Activated CD4-positive, alpha-beta T cell treated with anti-CD3 and anti-CD28 coated beads for 24 hours (primary cell): Measurements from ENCODE around the gene TTC21A.

ENCODE experiments used
- DNase-seq, 2 donors: peaks; one replicate each; pipeline ENCODE4 v3.0.0-alpha.2; 2020; ENCODE audit warnings: low read depth in 2 of 2

TTC21A gene

DNA sequence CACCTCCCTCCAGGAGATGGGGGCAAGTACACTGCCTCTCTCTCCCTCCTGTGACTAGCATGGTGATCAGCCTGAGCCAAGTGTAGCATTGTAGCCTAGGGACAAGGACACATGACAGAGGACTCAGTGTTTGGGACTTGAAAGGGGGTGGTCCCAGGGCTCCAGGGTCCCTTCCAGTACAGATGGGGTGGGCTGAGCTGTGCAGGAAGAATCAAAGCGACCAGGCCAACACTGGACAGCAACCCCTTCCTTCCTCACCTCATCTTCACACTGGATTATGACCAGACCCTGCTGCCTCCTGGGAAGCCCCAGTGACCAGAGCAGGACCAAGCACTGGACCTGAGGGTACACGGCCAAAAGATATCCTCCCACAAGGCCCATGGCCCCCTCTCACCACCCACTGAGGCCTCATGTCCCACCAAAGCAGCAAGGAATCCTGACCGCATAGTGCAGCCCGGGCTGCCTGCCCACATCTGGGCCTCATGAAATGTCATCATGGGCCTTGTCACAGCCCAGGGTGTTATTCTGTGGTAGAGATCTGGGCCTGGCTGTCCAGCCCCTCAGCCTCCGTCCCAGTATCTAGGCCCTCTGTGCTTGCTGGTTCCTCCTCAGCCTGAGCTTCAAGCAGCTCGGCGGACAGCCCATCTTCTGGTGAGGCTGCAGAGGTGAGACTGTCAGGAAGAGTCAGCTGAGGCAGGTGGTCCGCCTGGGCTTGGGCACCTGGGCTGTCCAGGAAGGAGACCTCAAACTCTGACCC lies 9.6 kb upstream of the TTC21A start:
- DNase-seq, result no peak

DNA sequence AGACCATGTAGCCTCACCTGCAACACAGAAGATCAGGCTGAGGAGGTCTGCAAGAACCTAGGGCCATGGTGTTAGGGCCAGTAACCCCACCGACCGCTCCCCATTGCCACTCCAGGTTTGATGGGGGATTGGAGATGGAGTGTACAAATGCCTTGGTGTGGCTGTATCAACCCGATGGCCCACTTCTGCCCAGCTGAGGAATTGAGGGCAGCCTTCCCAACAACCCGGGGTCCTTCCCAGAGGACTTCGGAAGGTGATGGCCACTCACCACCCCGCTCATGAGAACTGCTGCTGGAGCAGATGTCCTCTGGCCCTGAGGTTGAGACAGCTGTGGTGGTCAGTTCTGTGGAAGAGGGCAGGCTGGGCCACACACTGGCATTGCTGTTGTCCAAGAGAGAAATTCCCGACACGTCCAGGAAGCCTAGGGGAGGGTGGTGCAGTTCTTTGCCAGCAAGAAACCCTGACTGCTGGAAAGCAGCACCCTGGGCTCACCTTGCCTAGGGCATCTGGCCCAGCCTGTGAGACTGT lies 8.9 kb upstream of the TTC21A start:
- DNase-seq, result no peak

DNA sequence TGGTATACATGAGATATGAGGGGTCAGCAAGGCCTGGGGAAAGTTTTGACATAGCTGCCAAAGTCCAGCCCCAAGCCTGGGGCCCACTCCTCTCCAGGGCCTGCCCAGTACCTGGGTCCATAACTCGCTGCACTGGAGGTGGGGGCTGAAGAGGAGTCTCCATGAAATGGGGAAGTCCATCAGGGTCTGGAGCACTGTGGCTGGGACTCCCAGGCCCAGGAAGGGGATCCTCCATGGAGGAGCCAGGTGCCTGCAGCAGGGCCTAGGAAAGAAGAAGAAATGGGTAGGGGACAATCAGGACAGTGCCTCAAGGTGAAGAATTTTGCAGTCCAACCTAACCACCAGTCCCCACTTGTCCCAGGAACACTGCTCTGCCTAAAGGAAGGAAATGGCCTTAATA lies 8.2 kb upstream of the TTC21A start:
- no peak for DNase-seq

DNA sequence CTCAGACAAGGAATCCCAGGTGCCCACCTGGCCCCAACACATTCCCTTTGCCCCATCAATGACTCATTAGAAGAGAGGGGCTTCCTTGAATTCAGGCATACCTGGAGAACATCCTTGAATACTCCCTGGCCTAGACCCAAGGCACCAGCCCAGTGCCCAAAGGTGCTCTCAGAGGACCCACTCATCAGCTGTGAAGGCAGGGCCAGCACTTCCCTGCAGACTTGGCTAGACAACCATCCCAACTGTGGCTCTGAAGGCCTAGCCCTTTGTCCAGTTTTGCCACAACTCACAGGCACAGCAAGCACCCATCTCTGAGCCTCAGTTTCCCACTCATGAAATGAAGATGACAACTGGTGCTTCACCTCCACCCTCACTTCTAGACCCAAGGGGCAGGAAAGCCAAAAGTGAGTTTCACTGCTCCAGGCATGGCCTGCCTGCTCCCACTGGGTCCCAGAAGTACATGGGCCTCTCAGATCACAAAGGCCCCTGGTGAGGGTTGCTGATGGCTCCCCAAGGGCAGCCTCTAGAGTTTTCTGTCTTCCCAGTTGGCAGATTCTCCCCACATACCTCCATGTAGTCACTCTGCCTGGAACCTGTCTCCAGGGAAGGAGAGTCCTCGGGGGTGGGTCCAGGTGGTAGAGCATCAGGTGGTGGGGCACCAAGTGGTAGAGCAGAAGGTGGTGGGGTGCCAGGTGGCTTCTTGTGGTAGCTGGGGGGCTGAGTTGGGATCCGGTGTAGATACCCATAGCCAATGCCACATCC lies 7.6 kb upstream of the TTC21A start:
- DNase-seq, result no peak

DNA sequence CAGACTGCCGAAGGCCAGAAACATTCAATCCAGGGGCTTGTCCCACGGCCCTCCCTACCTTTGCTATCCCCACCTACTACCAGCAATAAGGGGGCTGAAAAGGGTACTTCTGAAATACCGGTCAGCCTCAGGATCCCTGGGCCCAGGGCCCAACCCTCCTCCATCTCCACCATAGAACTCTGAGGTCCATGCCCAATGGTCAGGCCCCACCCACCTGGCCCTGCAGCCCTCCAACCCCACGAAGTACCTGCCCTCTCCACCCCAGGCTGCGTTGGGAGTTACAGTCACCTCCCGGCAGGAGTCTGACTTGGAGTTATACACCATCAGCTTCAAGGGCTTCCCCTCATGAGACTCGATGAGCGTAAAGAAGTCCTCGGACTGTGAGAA lies 7.0 kb upstream of the TTC21A start:
- no peak for DNase-seq

DNA sequence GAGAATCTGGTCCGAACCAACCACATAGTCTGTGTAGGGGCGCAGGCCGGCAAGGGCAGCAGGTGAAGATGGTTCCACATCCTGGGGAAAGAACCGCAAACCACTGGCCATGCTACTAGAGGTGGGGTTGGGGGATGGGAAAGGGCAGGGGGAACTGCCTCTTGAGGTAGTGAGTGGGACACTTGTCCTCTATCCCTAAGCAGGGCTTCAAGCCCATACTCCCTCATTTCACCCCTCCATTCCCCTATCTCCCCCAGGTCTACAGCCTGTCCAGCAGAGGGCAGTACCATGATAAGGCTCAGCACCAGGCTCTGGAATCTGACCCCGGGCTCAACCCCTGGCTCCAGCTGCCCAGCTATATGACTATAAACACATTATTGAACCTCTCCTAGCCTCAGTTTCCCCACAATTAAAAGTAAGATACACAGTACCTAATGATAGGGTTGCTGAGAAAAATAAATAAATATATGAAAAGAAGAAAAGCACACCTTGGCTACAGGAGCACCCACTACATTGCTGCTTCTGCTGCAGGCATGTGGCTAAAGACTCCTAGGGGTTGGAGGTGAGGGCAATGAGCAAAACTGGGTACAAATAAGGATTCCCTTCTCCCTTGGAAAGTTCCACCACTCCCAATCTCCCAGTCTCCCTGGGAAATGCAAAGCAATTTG lies 6.3 kb upstream of the TTC21A start:
- DNase-seq, result peak in 1 of 2 donors; percentile 36

DNA sequence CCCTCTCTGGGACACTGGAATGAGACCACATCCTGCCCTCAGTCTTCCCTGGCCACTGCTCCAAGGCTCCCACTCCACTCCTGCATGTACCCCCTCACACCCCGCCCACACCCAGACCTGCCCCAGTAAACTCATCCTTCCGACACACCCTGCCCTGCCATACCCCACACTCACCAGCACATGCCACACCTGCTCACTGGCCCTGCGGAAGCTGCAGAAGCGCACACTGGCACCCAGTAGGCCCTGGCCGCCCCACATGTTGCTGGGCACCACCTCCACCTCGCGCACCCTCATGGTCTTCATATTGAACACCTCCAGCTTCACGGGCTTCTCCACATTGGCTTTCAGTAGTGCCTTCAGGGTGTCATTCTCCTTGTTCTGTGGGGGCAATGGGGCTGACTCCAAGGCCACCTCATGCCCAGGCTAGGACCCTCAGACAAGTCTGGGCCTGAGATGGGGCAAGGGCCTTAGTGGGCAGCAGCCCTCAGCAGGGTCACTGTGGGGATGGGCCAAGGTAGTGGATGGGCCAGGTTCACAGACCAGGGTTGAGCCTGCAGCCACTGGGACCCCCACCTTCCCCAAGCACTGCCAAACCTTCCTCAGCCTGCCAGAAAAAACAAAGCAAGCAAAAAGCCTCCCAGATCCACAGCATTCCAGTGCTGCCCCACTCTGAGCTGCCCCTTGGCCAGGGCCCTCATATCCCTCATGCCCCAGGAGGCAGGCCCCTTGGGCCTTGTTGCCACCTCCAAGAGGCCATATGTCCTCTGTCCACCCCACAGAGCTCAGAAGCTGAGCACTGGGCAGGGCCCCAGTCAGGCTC lies 4.8 kb upstream of the TTC21A start:
- no peak for DNase-seq

DNA sequence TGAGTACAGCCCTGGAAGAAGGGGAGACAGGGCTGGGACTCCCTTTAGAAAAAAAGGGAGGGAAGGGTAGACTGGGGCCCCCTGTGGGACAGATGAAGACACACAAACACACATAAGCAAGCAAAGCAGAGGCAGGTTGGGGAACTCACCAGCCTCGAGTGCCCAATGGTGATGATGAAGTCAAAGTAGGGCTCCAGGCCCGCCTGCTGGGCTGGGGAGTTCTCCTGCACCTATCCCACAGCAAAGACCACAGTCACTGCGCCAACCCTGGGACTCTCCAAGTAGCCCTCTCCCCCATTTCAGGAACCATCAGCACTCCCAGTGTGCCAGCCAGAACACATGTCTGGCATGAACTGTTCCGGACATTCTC lies 4.2 kb upstream of the TTC21A start:
- DNase-seq, result no peak

DNA sequence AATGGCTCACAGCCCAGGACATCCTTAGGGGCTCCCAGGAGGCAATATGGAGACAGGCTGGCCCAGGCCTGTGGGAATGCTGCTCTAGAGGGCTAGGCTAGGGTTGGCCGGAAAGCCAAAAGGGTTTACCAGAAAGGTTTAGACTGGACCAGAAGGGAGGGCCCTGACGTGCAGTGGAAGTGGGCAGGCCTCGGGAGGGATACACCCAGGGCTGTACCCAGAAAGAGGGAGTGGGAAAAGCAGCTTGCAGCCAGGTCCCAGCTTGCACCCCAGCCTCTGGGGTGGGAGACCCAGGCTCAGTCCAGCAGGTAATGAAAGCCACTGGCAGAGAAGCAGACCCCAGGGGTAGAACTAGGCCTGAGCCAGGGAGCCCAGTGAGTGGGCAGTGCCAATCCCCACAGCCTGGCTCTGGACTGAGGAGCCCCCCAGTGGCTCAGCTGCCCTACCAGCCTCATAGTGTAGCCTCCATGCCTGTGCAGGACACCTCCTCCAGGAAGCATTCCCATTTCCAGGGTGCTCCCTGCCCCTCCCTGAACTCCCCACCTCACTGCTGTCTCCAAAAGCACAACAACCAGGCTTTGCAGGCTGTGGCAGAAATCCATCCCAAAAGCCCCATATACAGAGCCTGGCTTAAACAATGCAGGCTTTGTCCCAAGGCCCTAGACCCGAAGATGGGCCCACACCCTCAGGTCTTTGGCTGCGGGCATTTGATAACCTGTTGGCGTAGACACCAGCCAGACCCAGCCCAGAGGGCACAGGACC lies 3.5 kb upstream of the TTC21A start:
- no peak for DNase-seq

DNA sequence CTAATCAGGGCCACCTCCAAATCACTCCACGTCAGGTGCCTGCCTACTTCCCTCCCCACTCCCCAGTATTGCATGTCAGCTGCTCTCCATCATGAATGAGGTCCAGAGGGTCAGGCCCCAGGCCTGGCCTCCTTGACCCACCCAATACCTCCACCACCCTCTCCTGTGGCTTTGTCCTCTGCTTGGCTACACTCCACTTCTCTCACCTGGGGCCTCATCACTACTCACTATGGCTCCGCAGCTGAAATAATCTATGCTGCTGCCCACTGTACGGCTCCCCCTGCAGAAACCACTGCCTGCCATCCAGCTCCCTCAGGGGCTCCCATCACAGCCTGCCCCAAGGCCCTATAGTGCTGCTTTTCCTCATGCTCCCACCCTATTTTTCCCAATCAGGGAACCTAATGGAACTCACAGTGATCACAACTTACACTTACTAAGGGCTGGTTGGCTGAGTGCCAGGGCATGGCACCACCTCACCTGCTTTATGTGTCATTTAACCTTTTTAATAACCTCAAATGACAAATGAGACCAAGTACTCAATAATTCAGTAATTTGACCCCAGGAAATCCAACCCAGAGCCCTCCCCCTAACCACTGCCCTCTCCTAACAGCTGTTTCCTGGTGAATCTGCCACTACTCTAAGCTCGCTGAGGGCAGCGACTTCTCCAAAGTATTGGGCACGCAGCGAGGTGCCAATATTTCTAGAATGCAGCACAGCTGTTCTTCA lies 2.4 kb upstream of the TTC21A start:
- DNase-seq, result no peak

DNA sequence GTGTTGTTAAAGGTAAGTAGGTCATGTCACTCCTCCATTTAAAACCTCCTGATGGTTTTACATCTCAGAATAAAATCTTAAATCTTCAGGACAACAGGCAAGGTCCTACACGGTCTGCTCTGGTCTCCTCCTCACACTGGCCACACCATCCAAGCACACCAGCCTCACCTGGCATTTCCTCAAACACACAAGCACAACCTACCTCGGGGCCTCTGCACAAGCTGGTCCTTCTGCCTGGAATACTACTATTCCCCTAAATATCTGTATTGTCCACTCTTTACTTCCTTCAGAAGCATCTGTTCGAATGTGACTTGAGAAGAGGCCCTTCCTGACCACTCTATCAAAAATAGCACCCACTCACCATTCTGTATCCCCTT lies 1.8 kb upstream of the TTC21A start:
- no peak for DNase-seq

DNA sequence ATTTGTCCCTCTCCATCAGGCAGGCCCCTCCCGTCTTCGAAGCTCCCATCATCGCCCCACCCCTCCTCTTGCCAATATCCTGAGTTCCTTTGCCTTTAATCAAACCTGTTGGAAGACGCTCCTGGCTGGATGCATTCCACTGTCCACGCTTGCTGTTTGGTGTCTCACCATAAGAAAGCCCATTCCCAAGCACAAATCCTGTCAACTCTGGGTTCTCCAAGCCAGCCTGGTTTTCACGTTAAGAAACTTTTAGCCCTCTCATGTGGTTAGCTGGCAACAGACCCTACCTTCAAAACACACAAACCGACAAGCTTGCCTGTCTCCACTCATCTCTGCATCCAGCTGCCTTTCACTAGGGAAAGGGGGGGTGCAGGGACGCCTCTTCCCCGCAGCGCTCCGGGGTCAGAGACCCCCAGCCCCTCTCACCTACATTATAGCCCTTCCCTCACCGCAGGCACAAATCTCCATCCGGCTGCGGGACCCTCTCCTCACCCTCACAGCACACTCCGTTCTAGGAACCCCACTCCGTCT lies 1.1 kb upstream of the TTC21A start:
- no peak for DNase-seq

DNA sequence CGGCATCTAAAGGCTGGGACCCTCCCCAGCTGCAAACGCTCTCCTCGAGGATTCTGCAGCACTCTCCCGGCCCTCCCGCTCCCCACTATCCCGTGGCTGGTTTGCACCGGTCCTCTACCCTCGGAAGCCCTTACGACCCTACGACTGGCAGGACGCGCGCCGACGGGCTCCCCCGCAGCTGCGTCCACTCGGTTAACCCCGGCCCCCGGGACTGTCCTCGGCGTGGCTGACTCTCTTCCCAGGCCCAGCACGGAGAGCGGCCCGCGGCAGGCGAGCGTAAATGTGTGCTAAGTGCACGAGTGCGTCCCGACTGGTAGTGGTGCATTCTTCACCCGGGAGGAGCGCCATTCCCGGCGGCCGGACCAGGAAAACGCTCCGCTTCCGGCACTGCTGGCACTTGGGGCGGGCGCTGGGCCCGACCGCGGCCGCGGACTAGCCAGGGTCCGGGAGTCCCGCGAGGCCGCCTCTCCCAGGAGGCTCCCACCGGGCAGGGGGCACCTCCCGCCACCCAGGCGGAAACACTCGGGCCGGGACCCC lies 561 bp upstream of the TTC21A start:
- DNase-seq, result no peak

DNA sequence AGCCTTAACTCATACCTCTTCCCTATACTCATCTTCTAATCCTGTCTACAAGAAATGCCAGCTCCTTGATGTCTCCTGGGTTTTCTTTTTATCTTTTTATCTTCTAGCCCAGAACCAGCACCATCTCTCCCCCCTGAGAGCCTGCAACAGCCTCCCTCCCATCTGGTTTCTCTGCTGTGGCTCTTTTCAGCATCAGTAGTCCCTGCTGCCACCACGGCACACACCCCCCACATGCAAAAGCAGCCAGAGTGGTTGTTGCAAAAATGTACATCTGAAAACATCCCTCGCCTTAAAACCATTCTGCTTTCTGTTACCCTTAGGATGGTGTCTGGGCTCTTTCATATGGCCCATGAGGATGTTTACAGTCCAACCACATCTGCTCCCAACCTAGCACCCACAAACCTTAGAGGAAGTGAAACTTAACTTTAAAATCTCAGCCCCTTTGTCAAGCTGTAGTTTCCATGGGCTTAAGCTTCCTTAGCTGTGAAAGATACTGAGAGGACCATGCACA lies 775 bp downstream of the TTC21A start:
- DNase-seq, result no peak

DNA sequence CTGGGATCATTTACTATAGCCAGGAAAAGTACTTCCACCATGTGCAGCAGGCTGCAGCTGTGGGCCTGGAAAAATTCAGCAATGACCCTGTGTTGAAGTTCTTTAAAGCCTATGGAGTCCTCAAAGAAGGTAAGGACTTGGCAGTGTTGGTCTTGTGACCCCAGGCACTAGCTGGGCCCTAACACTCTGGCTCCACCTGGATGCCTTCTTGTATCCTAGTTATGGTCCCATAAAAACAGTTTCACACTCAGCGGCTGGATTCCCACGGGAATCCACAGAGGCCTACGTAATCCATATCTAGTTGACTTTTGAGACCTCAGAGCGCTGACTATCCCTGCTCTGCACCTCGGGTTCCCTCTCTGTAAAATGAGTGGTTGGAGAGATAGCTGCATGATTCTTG lies 1.6 kb downstream of the TTC21A start:
- DNase-seq, result no peak

DNA sequence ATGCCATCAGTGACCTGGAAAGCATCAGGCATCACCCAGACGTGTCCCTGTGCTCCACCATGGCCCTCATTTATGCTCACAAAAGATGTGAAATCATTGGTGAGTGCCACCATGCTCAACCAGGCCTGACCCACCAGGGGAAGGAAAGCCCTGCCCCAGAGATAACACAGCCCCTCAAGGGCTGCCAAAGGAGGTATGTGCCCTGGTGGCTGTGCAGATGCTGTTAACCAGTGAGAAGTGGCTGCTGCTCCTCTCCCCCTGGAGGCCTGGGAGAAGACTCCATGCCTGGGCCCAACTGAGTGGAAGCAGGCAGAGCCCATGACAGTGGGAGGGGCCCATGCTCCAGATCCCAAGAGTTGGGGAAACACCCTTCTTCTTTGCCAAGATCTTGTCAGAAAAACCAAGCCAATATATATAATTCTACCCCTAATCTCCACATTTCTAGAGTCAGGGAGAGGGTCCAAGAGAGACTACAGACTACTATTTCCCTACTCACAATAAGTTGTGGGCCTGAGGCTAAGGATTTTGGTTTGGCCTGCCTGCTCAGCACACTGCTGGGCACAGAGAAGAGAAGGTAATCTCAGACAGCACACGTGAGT lies 2.7 kb downstream of the TTC21A start:
- no peak for DNase-seq

DNA sequence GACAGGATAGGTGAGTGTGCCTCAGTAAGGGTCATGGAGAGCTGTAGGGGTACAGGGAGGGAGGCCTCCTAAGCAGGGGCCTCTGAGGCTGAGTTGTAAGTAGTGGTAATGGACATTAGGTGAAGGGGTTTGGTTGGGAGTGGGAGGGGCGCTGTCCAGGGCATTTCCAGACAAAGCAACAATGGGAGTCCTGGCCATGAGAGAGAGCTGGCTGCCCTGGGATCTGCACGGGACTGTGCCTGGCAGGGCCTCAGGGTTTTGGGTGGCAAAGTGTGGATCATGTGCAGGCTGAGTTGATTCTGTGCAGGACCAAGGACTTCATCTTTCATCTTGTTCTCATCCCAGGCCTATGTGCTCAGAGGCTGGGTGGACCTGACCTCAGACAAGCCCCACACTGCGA lies 4.6 kb downstream of the TTC21A start:
- DNase-seq, result no peak

DNA sequence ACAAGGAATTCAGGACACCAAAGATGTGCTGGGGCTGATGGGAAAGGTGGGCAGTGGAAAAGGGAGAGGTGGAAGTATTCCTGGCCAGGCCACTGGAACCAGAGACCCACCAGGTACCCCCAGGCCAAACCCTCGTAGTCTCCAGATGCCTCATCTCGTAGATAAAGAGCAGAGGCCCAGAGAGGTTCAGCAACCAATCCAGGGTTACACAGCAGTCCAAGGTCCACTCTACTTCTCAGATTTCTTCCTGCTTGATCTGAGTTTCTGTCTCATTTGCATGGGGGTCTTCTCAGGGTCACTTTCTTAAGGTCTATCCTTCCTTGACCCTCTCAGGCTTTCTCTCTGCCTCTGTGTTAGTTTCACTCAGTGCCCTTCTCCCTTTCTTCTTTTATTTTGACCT lies 5.1 kb downstream of the TTC21A start:
- no peak for DNase-seq

DNA sequence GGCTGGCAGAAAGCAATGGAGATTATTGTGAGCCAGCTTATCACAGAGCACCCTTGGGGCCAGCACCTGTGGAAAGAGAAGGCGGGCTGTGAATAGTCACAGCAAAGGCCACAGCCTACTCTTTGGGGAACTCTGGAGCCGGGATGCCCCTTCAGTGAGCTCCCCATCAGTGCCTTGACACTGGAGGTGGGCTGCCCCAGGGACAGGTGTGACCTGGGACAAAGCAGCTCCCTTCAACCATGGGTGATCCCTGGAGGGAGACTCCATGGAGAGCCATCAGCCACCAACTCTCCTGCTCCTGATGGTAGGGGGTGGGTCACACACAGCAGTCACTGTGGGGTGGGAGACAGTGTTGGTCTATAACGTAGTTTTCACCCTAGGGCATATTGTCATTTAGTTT lies 5.8 kb downstream of the TTC21A start:
- no peak for DNase-seq
